Endothelial cell of umbilical vein (primary cell): Measurements from ENCODE around the gene ANKFN1.

Experiments used
- CTCF ChIP-seq, 2 donors: IDR thresholded peaks; 1 replicate in 1 of 2; 2 replicates in 1 of 2; pipeline ENCODE4 v1.5.1; 2011; ENCODE audit warnings: low read length in 2 of 2, mild to moderate bottlenecking in 2 of 2, moderate library complexity in 2 of 2, control low read depth in 1 of 2, inconsistent platforms in 1 of 2, low read depth in 1 of 2; ENCODE audit not compliant: insufficient read depth in 1 of 2; ENCODE audit errors: extremely low read depth in 1 of 2
- EZH2 ChIP-seq: IDR thresholded peaks from 2 replicates; pipeline ENCODE4 v1.6.1; 2012; ENCODE audit warnings: borderline replicate concordance, low read depth, mild to moderate bottlenecking, moderate library complexity, low read length, inconsistent platforms; ENCODE audit not compliant: severe bottlenecking
- MYC ChIP-seq: IDR thresholded peaks from one replicate; pipeline ENCODE4 v1.6.1; 2011; ENCODE audit warnings: mild to moderate bottlenecking, low read depth, low read length
- POLR2A ChIP-seq: IDR thresholded peaks from 2 replicates; pipeline ENCODE4 v1.6.1; 2012; ENCODE audit warnings: low read depth, mild to moderate bottlenecking, control low read depth, low read length
- POLR2AphosphoS5 ChIP-seq: IDR thresholded peaks from 2 replicates; pipeline ENCODE4 v1.6.1; 2012; ENCODE audit warnings: low read depth, mild to moderate bottlenecking, control low read depth, low read length, moderate library complexity; ENCODE audit not compliant: insufficient read depth

DNA sequence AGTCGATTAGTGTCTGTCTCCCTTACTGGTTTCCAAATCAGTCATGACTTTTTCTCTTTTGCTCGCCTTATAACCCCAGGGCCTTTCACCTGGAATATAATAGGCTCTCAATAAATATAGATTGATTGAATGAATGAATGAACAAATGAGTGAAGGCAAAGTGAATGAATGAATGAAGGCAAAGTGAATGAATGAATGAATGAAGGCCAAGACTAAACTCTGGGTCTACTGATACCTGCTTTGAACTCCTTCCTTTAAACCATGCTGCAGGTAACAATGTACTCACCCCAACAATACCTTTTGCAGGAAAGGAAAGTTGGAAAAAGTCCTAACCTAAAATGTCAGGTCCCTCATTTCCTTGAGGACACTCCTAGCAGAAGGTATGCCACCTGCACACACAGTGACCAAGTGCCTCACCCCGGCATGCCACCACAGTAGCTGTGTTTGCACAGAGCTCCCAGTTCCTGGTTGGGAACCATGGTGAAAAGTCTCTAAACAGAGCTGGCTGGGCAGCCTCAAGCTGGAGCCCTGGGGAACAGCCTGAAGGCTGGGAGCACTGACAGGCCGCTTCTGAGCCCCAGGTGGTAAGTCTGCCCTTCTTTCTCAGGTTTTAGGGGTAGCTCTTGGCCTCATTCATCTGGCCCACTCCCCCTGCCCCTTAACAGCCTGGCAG is 42.7 kb upstream of the ANKFN1 start:
- TF ChIP-seq CTCF (IDR thresholded peaks at IDR 0.05; ENCODE audit: extremely low read depth in 1 of 2, insufficient read depth in 1 of 2, low read depth in 1 of 2, low read length in 2 of 2) (no peak), POLR2AphosphoS5 (no peak), EZH2 (no peak), MYC (no peak), POLR2A (no peak)
